HG02852 (cell line): ENCODE measurements around the gene DGKQ.
"Not testable (repeated sequence)": the region's sequence is repeated elsewhere in the genome, so short reads cannot be mapped to it uniquely, and the experiment has no call there.

ENCODE experiments used
- ATAC-seq: cut with Tn5 transposase; IDR thresholded peaks from one replicate; pipeline ENCODE4 v1.9.1; 2021; ENCODE audit warnings: mild to moderate bottlenecking, moderate library complexity; ENCODE audit not compliant: unreplicated experiment

Gene DGKQ

GRCh38 chr4:952881-953573 is 20.3 kb downstream of the DGKQ start:
- ATAC-seq = no peak

GRCh38 chr4:951594-952468 is 21.5 kb downstream of the DGKQ start:
- ATAC-seq = no peak

GRCh38 chr4:951186-951585 is 22.2 kb downstream of the DGKQ start:
- ATAC-seq = no peak

- ATAC-seq = no peak
Measured at GRCh38 chr4:950136-951020, 23.0 kb downstream of the DGKQ start.

- ATAC-seq = no peak
Measured at GRCh38 chr4:949656-950055, 23.7 kb downstream of the DGKQ start.

GRCh38 chr4:948936-949300 is 24.5 kb downstream of the DGKQ start:
- no peak for ATAC-seq

GRCh38 chr4:948101-948935 is 25.1 kb downstream of the DGKQ start:
- no peak for ATAC-seq

- ATAC-seq = no peak
Measured at GRCh38 chr4:947491-947971, 25.8 kb downstream of the DGKQ start.

- no peak for ATAC-seq
Measured at GRCh38 chr4:946517-947471, 26.6 kb downstream of the DGKQ start.

- no peak for ATAC-seq
Measured at GRCh38 chr4:946103-946450, 27.3 kb downstream of the DGKQ start.

- no peak for ATAC-seq
Measured at GRCh38 chr4:945274-946102, 27.9 kb downstream of the DGKQ start.

GRCh38 chr4:939508-939907 is 33.9 kb downstream of the DGKQ start:
- not testable (repeated sequence) for ATAC-seq

GRCh38 chr4:932713-933070 is 40.7 kb downstream of the DGKQ start:
- no peak for ATAC-seq

GRCh38 chr4:931960-932712 is 41.2 kb downstream of the DGKQ start, which contains the start of the genes GAK and TMEM175:
GAK (minus strand) TSS chr4:932316; CDS start chr4:932187, 129 bp downstream.
TMEM175 (plus strand) TSS chr4:932460; CDS start chr4:947740, 15,280 bp downstream.
- peak; percentile 92 for ATAC-seq

- peak; percentile 3 for ATAC-seq
Measured at GRCh38 chr4:931194-931959, 42.0 kb downstream of the DGKQ start.

- ATAC-seq = no peak
Measured at GRCh38 chr4:930827-931193, 42.6 kb downstream of the DGKQ start.

GRCh38 chr4:930028-930551 is 43.3 kb downstream of the DGKQ start:
- no peak for ATAC-seq
